ENCODE results near the gene CSNK1A1.
A peak's percentile ranks its signal among the peaks of the same experiment; 100 is the strongest.

The CSNK1A1 gene

DNA sequence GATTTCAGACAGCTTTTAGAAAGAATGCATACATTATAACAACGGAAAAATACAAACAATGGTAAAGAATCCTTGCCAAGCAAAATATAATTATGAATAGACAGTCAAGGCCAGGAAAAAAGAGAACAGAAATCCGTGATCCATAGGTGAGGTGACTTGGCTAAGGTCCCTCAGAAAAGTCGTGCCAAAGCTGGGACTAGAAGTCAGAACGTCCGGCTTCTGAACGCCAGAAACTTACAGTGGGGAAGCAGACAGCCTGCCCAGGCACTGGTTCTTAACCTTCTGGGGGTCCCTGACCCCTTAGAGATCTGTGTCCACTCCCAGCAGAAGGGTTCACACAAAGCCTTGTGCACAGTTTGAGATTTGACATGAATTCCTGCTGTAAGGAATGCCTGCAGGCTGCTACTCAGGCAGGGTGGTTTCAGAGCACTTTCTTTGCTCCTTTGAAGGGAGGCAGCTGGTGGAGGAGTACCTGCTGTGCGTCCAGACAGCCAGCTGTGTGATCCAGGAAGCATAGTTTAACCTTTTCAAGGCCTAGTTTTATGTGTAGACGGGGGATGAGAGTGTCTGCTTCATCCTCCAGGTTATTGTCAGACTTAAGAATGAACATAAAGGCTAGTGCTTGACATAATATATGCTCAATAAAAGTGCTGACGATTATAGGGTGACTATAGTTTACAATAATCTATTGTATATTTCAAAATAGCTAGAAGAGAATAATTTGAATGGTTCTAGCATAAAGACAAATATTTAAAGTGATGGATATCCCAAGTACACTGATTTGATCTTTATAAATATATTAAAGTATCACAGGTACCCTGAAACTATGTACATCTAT is 30.9 kb upstream of the CSNK1A1 start:
- peak; percentile 64 for DNase-seq (ENCODE audit: low read depth)
- peak overlapping the region; percentile 61 for H3K4me3 ChIP-seq (replicated peaks; ENCODE audit: low read depth, low read length)
- TF ChIP-seq, protein P1, sequence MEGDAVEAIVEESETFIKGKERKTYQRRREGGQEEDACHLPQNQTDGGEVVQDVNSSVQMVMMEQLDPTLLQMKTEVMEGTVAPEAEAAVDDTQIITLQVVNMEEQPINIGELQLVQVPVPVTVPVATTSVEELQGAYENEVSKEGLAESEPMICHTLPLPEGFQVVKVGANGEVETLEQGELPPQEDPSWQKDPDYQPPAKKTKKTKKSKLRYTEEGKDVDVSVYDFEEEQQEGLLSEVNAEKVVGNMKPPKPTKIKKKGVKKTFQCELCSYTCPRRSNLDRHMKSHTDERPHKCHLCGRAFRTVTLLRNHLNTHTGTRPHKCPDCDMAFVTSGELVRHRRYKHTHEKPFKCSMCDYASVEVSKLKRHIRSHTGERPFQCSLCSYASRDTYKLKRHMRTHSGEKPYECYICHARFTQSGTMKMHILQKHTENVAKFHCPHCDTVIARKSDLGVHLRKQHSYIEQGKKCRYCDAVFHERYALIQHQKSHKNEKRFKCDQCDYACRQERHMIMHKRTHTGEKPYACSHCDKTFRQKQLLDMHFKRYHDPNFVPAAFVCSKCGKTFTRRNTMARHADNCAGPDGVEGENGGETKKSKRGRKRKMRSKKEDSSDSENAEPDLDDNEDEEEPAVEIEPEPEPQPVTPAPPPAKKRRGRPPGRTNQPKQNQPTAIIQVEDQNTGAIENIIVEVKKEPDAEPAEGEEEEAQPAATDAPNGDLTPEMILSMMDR (IDR thresholded peaks at IDR 0.05; ENCODE audit: low read length, missing control alignments): no peak

DNA sequence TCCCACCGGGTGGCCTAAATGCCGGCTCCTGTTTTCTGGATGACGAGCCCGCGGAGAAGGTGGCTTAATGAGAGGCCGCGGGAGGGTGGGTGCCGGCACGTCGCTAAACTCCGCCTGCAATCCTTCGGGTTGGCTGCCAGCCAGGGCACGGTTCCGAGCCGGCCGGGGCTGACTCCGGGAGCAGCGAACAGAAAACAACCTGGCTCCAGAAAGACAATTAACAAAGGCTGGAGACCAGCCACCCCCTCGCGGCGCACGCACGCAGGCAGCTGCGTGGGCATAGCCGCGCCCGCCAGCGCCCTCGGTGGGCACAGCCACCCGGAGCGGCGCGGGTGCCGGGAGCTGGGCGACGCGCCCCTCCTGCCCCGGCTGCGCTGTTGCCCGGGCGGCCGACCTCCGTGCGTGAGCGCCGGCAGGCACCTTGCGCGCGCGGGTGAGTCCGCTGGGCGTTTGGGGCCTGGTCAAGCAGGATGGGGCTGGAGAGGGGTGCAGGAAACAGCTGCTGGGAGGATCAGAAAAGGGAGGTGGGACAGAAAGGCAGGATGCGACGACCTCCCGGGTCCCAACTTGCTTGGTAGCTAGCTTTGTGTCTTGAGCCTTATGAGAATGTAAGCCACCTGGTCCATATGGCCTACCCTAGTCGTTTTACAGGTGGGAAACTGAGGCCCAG is 30.1 kb upstream of the CSNK1A1 start, which contains the start of gene ARHGEF37:
Gene ARHGEF37, plus strand, starts transcription at position 307 of the 670 bp plus-strand sequence. CDS start 16,272 bp downstream, outside the sequence.
- peak; percentile 81 for DNase-seq (ENCODE audit: low read depth)
- H3K4me3 ChIP-seq (replicated peaks; ENCODE audit: low read depth, low read length): peak within 1 kb of the TSS; percentile 61
- TF ChIP-seq, protein P1 (IDR thresholded peaks at IDR 0.05; ENCODE audit: low read length, missing control alignments): no peak

DNA sequence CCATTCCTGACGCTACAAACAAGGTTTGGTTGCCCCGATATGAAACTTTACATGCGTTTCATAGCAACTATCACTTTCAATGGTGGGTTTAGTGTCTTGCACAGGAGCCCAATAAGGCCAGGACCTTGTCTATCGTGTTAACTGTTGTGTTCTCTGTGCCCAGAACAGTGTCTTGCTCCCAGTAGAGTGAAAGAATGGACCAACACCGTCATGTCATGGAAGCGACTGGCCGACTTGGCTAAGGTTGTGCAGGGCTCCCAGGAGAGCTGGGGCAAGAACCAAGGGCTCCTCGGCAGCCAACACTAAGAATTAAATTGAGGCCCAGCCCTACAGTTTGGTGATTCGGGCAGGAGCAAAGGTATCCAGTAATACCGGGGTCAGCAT is 29.6 kb upstream of the CSNK1A1 start:
- DNase-seq (ENCODE audit: low read depth): no peak
- peak overlapping the region; percentile 61 for H3K4me3 ChIP-seq (replicated peaks; ENCODE audit: low read depth, low read length)
- TF ChIP-seq, protein P1 (IDR thresholded peaks at IDR 0.05; ENCODE audit: low read length, missing control alignments): no peak

DNA sequence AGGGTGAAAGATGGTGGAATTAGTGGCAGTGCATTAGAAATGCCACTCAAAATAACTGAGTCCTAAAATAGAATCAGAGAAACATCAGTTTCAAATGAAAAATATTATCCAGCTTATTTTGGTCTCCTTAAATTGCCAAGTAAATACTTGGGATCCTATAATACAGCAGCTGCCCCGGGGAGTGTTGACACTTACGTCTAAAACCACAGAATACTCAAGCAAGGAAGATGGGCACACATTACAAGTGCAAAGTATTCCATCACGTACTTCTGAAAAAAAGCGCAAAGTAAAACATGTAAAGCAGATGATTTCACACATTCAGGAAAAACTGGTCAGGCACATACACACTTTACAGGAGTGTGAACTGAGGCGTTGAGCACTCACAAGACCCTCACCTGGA is 27.7 kb upstream of the CSNK1A1 start:
- H3K4me3 ChIP-seq (replicated peaks; ENCODE audit: low read depth, low read length): no peak overlapping the region
- no peak for DNase-seq (ENCODE audit: low read depth)
- TF ChIP-seq, protein P1 (IDR thresholded peaks at IDR 0.05; ENCODE audit: low read length, missing control alignments): no peak

DNA sequence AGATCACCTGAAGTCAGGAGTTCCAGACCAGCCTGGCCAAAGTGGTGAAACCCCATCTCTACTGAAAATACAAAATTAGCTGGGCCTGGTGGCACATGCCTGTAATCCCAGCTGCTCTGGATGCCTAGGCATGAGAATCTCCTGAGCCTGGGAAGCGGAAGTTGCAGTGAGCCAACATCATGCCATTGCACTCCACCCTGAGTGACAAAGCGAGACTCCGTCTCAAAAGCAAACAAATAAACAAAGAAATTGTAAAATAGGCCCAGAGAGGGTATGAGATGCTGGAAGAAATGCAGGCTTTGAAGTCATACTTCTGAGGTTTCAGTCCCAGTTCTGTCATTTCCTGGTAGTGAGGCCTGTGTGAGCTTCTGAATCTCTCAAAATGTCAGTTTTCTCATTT is 24.8 kb upstream of the CSNK1A1 start:
- DNase-seq (ENCODE audit: low read depth): no peak
- TF ChIP-seq, protein P1 (IDR thresholded peaks at IDR 0.05; ENCODE audit: low read length, missing control alignments): no peak

DNA sequence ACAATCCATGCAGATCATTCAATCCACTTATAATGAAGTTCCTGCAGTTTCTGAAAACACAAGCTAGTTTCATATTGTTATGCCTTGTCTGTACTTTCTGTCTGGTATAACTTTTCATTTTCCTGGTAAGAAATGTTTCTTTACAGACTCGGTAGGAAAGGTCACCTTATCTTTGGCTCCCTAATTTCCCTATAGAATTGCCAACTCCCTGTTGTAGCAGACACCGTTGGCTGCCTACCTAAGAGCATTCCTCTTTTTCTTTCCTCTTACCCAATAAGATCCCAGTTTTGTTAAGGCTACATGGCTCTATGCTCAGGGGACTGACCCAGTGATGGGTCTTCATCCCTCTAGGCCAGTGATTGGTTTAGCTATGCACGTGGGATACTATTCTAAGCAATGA is 23.9 kb upstream of the CSNK1A1 start:
- TF ChIP-seq, protein P1 (IDR thresholded peaks at IDR 0.05; ENCODE audit: low read length, missing control alignments): no peak
- no peak overlapping the region for H3K4me3 ChIP-seq (replicated peaks; ENCODE audit: low read depth, low read length)
- no peak for DNase-seq (ENCODE audit: low read depth)

More for the DNA sequence above, 24.8 kb upstream of the CSNK1A1 start:
- H3K4me3 ChIP-seq (replicated peaks; ENCODE audit: low read depth, low read length): no peak overlapping the region

Measured in fibroblast of pulmonary artery (primary cell).